NB4 (cell line): Measurements from ENCODE around the gene SCO1.

Source experiments
- CTCF ChIP-seq: IDR thresholded peaks from one replicate; pipeline ENCODE4 v1.5.1; 2012; ENCODE audit warnings: low read depth, low read length
- MAX ChIP-seq: IDR thresholded peaks from 2 replicates; pipeline ENCODE4 v1.6.1; 2011; ENCODE audit warnings: low read depth, low read length
- MYC ChIP-seq: IDR thresholded peaks from 2 replicates; pipeline ENCODE4 v1.6.1; 2011; ENCODE audit warnings: low read depth, low read length
- POLR2A ChIP-seq: IDR thresholded peaks from 2 replicates; pipeline ENCODE4 v1.6.1; 2011; ENCODE audit warnings: mild to moderate bottlenecking; ENCODE audit not compliant: insufficient read length; ENCODE audit errors: extremely low read depth

GRCh38 chr17:10638151-10638550, 59.2 kb downstream of the SCO1 start:
- TF ChIP-seq CTCF: no peak
- no peak for TF ChIP-seq MYC
- TF ChIP-seq POLR2A: no peak
- TF ChIP-seq MAX: no peak
